GM12872 (cell line): Measurements from ENCODE around the gene ECEL1.

Source experiments
- CTCF ChIP-seq: IDR thresholded peaks from 3 replicates; pipeline ENCODE4 v1.5.1; 2011; ENCODE audit warnings: low read depth, mild to moderate bottlenecking, low read length, moderate library complexity; ENCODE audit not compliant: insufficient read depth

ECEL1 gene

GRCh38 chr2:232478571-232479340 is 8.9 kb downstream of the ECEL1 start:
- TF ChIP-seq CTCF: no peak

GRCh38 chr2:232477751-232478510 is 9.7 kb downstream of the ECEL1 start:
- no peak for TF ChIP-seq CTCF

GRCh38 chr2:232476791-232477190 is 10.8 kb downstream of the ECEL1 start:
- TF ChIP-seq CTCF: no peak

GRCh38 chr2:232476045-232476444 is 11.6 kb downstream of the ECEL1 start:
- no peak for TF ChIP-seq CTCF

GRCh38 chr2:232473467-232473890 is 14.2 kb downstream of the ECEL1 start:
- TF ChIP-seq CTCF: no peak

GRCh38 chr2:232466221-232466620 is 21.4 kb downstream of the ECEL1 start:
- no peak for TF ChIP-seq CTCF

- no peak for TF ChIP-seq CTCF
These were observed 22.6 kb downstream of the ECEL1 start for GRCh38 chr2:232465061-232465460.
